Measurements from ENCODE around the gene FBH1. TPM values are rescaled to one million over a fixed set of nuclear protein-coding genes. Genes with fewer than 3 reads are reported as not detected.
"Not testable (repeated sequence)": the region's sequence is repeated elsewhere in the genome, so short reads cannot be mapped to it uniquely, and the experiment has no call there.

FBH1 gene
- total RNA-seq, 1 experiment from 2014 or later = 84.0 TPM

GRCh38 chr10:5945561-5946418, 55.7 kb downstream of the FBH1 start:
- ChIA-PET POLR2A (ENCODE audit: low non-redundant PET) (no interaction called here), CTCF (no interaction called here)

DNA sequence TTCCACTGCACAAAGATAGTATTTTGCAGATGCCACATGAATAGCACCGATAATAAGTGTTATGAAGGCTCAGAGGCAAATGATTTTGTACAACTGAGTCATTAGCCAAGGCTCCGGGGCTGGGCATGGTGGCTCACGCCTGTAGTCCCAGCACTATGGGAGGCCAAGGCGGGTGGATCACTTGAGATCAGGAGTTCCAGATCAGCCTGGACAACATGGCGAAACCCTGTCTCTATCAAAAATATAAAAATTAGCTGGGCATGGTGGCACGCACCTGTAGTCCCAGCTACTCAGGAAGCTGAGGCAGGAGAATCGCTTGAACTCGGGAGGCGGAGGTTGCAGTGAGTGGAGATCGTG, 56.4 kb downstream of the FBH1 start:
- H3K4me3 ChIP-seq (ENCODE audit: low read depth, low read length, poor library complexity, severe bottlenecking); H3K27ac ChIP-seq (ENCODE audit: low read depth, low read length, poor library complexity, severe bottlenecking); DNase-seq (ENCODE audit: low spot score); H3K36me3 ChIP-seq (ENCODE audit: insufficient read depth, low read length, poor library complexity, severe bottlenecking); BruUV-seq (replicated peaks); POLR2A ChIA-PET (ENCODE audit: low non-redundant PET); CTCF ChIA-PET; H3K9me3 ChIP-seq (ENCODE audit: low read depth, low read length, poor library complexity, severe bottlenecking); H3K4me1 ChIP-seq (ENCODE audit: insufficient read depth, low read length, poor library complexity, severe bottlenecking); H3K27me3 ChIP-seq (replicated peaks; ENCODE audit: insufficient read depth, low read depth, low read length, poor library complexity): not testable (repeated sequence)
- intact Hi-C loops (cut with micrococcal nuclease; ENCODE audit: unreplicated experiment) = loop anchor here (5.0 kb wide), 2 partner anchors 66 to 141 kb away; partner anchors contain the start of gene RBM17

More at GRCh38 chr10:5945561-5946418, 55.7 kb downstream of the FBH1 start:
- Histone ChIP-seq H3K4me1 (ENCODE audit: insufficient read depth, low read length, poor library complexity, severe bottlenecking) (no peaks in the 10 kb centered on the region), H3K9me3 (ENCODE audit: low read depth, low read length, poor library complexity, severe bottlenecking) (no peaks in the 10 kb centered on the region), H3K27me3 (replicated peaks; ENCODE audit: insufficient read depth, low read depth, low read length, poor library complexity) (no peaks in the 10 kb centered on the region), H3K27ac (ENCODE audit: low read depth, low read length, poor library complexity, severe bottlenecking) (no peak overlapping the region), H3K36me3 (ENCODE audit: insufficient read depth, low read length, poor library complexity, severe bottlenecking) (no peaks in the 10 kb centered on the region), H3K4me3 (ENCODE audit: low read depth, low read length, poor library complexity, severe bottlenecking) (no peak overlapping the region)
- no peak for DNase-seq (ENCODE audit: low spot score)
- intact Hi-C loops (cut with micrococcal nuclease; ENCODE audit: unreplicated experiment) = loop anchor here (5.0 kb wide), 2 partner anchors 67 to 142 kb away; partner anchors contain the start of gene RBM17
- TF ChIP-seq EZH2 (IDR thresholded peaks at IDR 0.05; ENCODE audit: borderline replicate concordance, low read depth, low read length, poor library complexity, severe bottlenecking) = no peak
- BruUV-seq (replicated peaks) = no TSS peak

DNA sequence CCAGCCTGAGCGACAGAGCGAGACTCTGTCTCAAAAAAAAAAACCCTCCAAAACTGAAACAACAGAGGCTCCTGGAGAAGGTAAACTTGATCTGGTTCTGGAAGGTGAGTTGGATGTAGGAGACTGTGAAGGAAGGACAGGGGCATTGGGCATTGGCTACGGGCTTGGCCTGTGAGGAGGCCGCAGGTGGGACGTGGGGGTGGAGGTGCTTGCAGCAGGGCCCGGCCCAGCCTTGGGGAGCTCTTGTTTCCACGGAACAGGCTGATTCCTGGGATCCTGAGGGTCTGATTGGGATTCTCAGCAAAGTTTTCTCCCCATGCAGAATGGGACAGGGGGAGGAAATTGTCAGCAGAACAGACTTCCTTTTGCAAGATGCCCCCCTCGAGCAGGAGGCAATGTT, 56.7 kb downstream of the FBH1 start:
- no peak for DNase-seq (ENCODE audit: low spot score)
- CTCF ChIA-PET = no interaction called here
- intact Hi-C loops (cut with micrococcal nuclease; ENCODE audit: unreplicated experiment) = loop anchor here (5.0 kb wide), 2 partner anchors 66 to 141 kb away; partner anchors contain the start of gene RBM17
- no peaks in the 10 kb centered on the region for H3K9me3 ChIP-seq (ENCODE audit: low read depth, low read length, poor library complexity, severe bottlenecking)
- H3K4me1 ChIP-seq (ENCODE audit: insufficient read depth, low read length, poor library complexity, severe bottlenecking) = peaks cover 5% of the 10 kb centered on the region
- no peaks in the 10 kb centered on the region for H3K27me3 ChIP-seq (replicated peaks; ENCODE audit: insufficient read depth, low read depth, low read length, poor library complexity)
- no peaks in the 10 kb centered on the region for H3K36me3 ChIP-seq (ENCODE audit: insufficient read depth, low read length, poor library complexity, severe bottlenecking)
- no peak overlapping the region for H3K4me3 ChIP-seq (ENCODE audit: low read depth, low read length, poor library complexity, severe bottlenecking)
- no peak for TF ChIP-seq EZH2 (IDR thresholded peaks at IDR 0.05; ENCODE audit: borderline replicate concordance, low read depth, low read length, poor library complexity, severe bottlenecking)
- TF ChIP-seq, protein P1, sequence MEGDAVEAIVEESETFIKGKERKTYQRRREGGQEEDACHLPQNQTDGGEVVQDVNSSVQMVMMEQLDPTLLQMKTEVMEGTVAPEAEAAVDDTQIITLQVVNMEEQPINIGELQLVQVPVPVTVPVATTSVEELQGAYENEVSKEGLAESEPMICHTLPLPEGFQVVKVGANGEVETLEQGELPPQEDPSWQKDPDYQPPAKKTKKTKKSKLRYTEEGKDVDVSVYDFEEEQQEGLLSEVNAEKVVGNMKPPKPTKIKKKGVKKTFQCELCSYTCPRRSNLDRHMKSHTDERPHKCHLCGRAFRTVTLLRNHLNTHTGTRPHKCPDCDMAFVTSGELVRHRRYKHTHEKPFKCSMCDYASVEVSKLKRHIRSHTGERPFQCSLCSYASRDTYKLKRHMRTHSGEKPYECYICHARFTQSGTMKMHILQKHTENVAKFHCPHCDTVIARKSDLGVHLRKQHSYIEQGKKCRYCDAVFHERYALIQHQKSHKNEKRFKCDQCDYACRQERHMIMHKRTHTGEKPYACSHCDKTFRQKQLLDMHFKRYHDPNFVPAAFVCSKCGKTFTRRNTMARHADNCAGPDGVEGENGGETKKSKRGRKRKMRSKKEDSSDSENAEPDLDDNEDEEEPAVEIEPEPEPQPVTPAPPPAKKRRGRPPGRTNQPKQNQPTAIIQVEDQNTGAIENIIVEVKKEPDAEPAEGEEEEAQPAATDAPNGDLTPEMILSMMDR (conservative IDR thresholded peaks at IDR 0.05; ENCODE audit: low read depth, low read length) = no peak
- no TSS peak for BruUV-seq (replicated peaks)
- POLR2A ChIA-PET (ENCODE audit: low non-redundant PET) = no interaction called here
- no peak overlapping the region for H3K27ac ChIP-seq (ENCODE audit: low read depth, low read length, poor library complexity, severe bottlenecking)

DNA sequence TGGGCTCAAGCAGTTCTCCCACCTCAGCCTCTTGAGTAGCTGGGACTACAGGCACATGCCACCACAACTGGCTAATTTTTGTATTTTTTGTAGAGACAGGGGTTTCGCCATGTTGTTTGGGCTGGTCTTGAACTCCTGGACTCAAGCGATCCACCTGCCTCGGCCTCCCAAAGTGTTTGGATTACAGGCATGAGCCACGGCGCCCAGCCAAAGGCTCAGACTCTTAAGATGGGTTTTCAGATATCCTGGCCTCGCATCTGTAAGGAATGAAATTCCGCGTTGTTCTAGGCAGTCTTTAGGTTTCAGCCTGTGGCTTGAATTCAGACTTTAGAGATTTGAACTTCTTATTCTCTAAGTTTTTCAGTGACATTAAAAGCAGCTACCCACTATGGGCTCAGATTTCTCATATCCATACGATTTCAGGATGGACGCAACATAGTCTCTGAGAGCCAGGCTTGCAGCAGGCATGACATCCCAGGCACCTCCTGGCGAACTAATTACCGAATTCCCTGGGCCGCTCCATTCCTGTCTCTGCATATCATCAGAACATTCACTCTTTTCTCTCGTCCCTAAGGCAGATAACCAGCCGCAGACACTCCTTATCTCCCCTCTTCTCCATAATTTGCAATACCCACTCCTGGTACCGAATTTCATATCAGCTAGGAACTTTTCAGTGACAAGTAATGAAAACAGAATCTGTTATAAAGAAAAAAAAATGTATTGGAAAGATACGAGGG, 57.6 kb downstream of the FBH1 start:
- no peak overlapping the region for H3K4me3 ChIP-seq (ENCODE audit: low read depth, low read length, poor library complexity, severe bottlenecking)
- H3K27ac ChIP-seq (ENCODE audit: low read depth, low read length, poor library complexity, severe bottlenecking) = no peak overlapping the region
- TF ChIP-seq EZH2 (IDR thresholded peaks at IDR 0.05; ENCODE audit: borderline replicate concordance, low read depth, low read length, poor library complexity, severe bottlenecking) = no peak
- DNase-seq (ENCODE audit: low spot score) = no peak
- no peaks in the 10 kb centered on the region for H3K9me3 ChIP-seq (ENCODE audit: low read depth, low read length, poor library complexity, severe bottlenecking)
- ChIA-PET POLR2A (ENCODE audit: low non-redundant PET) (no interaction called here), CTCF (no interaction called here)
- H3K36me3 ChIP-seq (ENCODE audit: insufficient read depth, low read length, poor library complexity, severe bottlenecking) = no peaks in the 10 kb centered on the region
- H3K4me1 ChIP-seq (ENCODE audit: insufficient read depth, low read length, poor library complexity, severe bottlenecking) = peaks cover 5% of the 10 kb centered on the region
- no peaks in the 10 kb centered on the region for H3K27me3 ChIP-seq (replicated peaks; ENCODE audit: insufficient read depth, low read depth, low read length, poor library complexity)
- intact Hi-C loops (cut with micrococcal nuclease; ENCODE audit: unreplicated experiment) = loop anchor here (5.0 kb wide), 2 partner anchors 65 to 140 kb away; partner anchors contain the start of gene RBM17
- no TSS peak for BruUV-seq (replicated peaks)
